ENCODE results near the gene DPH6.

Gene DPH6

DNA sequence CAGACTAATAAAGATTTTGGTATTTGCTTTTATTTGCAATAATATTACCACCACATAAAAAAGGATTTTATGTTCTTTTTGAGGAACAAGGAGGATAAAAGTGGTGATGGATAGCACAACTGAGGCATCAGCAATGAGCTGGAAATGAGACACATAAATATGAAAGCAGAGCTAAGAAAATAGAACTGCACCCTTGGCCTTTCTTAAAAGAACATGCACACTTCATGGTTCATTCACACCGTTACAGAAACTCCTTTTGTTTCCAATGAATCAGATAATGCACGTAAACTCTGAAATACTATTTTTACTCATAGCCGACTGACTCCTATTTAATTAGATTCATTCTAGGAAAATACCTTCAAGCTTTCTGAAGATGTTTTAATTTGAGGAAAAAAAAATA lies 19.9 kb upstream of the DPH6 start:
- H3K27ac ChIP-seq = no peak overlapping the region
- TF ChIP-seq CTCF (conservative IDR thresholded peaks at IDR 0.05) (no peak), ZFX (IDR thresholded peaks at IDR 0.05) (no peak)

DNA sequence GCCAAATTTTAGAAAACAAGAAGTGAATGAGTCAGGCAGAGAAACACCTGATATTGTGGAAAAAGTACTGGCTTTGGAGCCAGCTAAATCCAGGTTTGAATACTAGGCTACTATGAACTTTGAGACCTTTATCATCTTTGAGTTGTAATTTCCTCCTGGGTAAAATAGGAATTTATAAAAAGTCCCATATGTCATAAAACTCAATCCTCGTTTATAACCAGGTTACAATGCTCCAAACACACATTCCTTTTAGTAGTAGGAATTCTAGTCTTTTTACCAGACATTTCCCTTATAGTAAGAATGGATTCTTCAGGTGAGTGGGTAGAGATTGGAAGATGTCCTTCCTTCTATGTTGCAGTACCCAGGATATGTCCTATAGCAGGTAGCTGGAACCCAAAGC lies 16.7 kb upstream of the DPH6 start:
- no peak overlapping the region for H3K27ac ChIP-seq
- TF ChIP-seq ZFX (IDR thresholded peaks at IDR 0.05) = no peak
- TF ChIP-seq CTCF (conservative IDR thresholded peaks at IDR 0.05) = no peak

- TF ChIP-seq CTCF (conservative IDR thresholded peaks at IDR 0.05) = no peak
- no peak for TF ChIP-seq ZFX (IDR thresholded peaks at IDR 0.05)
- H3K27ac ChIP-seq = no peak overlapping the region
These were observed 15.3 kb upstream of the DPH6 start for GRCh38 chr15:35561308-35561707.

DNA sequence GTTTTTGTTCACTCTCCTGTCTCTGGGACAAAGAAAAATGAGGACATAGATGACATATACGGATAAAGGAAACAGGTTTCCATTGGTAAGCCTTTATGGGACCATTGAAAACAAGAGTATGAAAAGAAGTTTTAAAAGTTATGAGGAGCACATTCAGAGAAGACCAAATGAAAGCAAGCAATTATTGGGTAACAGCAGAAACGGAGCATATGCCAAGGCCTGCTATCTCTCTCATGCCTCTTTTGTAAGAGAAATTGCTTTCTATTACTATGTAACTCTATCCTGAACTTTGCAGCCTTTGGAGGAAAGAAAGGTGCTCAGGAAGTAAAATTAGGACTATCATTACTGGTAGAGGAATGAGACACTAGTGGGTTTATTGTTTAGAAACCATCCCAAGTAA lies 14.9 kb upstream of the DPH6 start:
- TF ChIP-seq CTCF (conservative IDR thresholded peaks at IDR 0.05) (no peak), ZFX (IDR thresholded peaks at IDR 0.05) (no peak)
- no peak overlapping the region for H3K27ac ChIP-seq

DNA sequence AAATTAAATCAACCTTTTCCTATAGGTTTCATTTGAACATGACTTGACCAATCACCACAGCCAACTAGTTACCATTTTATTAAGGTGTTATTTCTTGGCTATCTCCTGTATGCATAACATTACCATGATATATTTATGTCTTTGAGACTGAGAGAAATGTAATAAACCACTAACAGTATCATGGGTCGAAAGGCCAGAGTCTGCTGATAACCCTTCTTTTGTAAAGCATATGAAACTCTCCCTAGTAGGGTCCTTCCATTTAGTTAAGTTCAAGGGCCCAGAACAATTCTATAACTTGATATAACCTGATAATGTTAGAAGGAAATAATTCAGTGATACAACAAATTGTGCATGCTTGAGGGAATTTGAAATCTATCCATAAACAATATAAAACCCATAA lies 14.3 kb upstream of the DPH6 start:
- no peak for TF ChIP-seq ZFX (IDR thresholded peaks at IDR 0.05)
- no peak for TF ChIP-seq CTCF (conservative IDR thresholded peaks at IDR 0.05)

GRCh38 chr15:35559683-35560082 lies 13.7 kb upstream of the DPH6 start:
- no peak for TF ChIP-seq CTCF (conservative IDR thresholded peaks at IDR 0.05)
- no peak for TF ChIP-seq ZFX (IDR thresholded peaks at IDR 0.05)

More for the DNA sequence above, 14.3 kb upstream of the DPH6 start:
- H3K27ac ChIP-seq = no peak overlapping the region

GRCh38 chr15:35557544-35557943 lies 11.6 kb upstream of the DPH6 start:
- TF ChIP-seq ZFX (IDR thresholded peaks at IDR 0.05) (no peak), CTCF (conservative IDR thresholded peaks at IDR 0.05) (no peak)
- no peak overlapping the region for H3K27ac ChIP-seq

More at GRCh38 chr15:35559683-35560082, 13.7 kb upstream of the DPH6 start:
- H3K27ac ChIP-seq = no peak overlapping the region
